WTC11 (cell line): ENCODE results near the gene PRICKLE1. TPM values are rescaled to one million over a fixed set of nuclear protein-coding genes. Genes with fewer than 3 reads are reported as not detected.

Experiments used
- ATAC-seq: fragments of 200-7000 bp; cut with Tn5 transposase; 2 replicates; pipeline ENCODE4 v1.10.0; 2021; ENCODE audit warnings: mild to moderate bottlenecking, moderate library complexity
- CTCF ChIA-PET: fragments of 300-600 bp; sonication (Branson Sonifier 250); formaldehyde crosslinking; loops from one replicate; lab custom pipeline; 2021; ENCODE audit warnings: antibody characterized with exemption; lab: Charles Lee
- POLR2A ChIA-PET: fragments of 350-600 bp; sonication (Branson Sonifier 250); formaldehyde crosslinking; loops from one replicate; lab custom pipeline; 2021; ENCODE audit warnings: antibody characterized with exemption; lab: Charles Lee
- DNase-seq: peaks from one replicate; pipeline ENCODE4 v3.0.0; 2021; ENCODE audit warnings: low spot score
- H3K27ac Mint-ChIP-seq: 2 replicates; pipeline ENCODE4 v1.8.0; 2021; ENCODE audit warnings: mixed read lengths
- H3K27me3 Mint-ChIP-seq: 2 replicates; pipeline ENCODE4 v1.8.0; 2021; ENCODE audit warnings: low read depth, mild to moderate bottlenecking, moderate library complexity, mixed read lengths
- H3K36me3 Mint-ChIP-seq: 2 replicates; pipeline ENCODE4 v1.8.0; 2021; ENCODE audit warnings: mixed read lengths
- H3K4me1 Mint-ChIP-seq: 2 replicates; pipeline ENCODE4 v1.8.0; 2022; ENCODE audit warnings: mixed read lengths
- H3K4me3 Mint-ChIP-seq: 2 replicates; pipeline ENCODE4 v1.8.0; 2021; ENCODE audit warnings: mild to moderate bottlenecking, moderate library complexity, mixed read lengths
- H3K9me3 Mint-ChIP-seq: 2 replicates; pipeline ENCODE4 v1.8.0; 2021; ENCODE audit warnings: mixed read lengths
- CREB1 ChIP-seq: sonication (generic); formaldehyde crosslinking; IDR thresholded peaks from 2 replicates; pipeline ENCODE4 v1.8.0; 2023; ENCODE audit warnings: mild to moderate bottlenecking, missing genetic modification reagents
- ETV6 ChIP-seq: sonication (generic); formaldehyde crosslinking; IDR thresholded peaks from 2 replicates; pipeline ENCODE4 v1.8.1; 2022; ENCODE audit warnings: mild to moderate bottlenecking, missing genetic modification reagents
- GABPB1 ChIP-seq: sonication (generic); formaldehyde crosslinking; IDR thresholded peaks from 2 replicates; pipeline ENCODE4 v1.8.1; 2023; ENCODE audit warnings: mild to moderate bottlenecking, missing genetic modification reagents
- JAZF1 ChIP-seq: fragments of 250-450 bp; sonication (Bioruptor Pico); IDR thresholded peaks from 2 replicates; pipeline ENCODE4 v1.9.0; 2021; ENCODE audit warnings: moderate library complexity, mild to moderate bottlenecking, inconsistent platforms
- NR1H2 ChIP-seq: sonication (generic); formaldehyde crosslinking; IDR thresholded peaks from 2 replicates; pipeline ENCODE4 v1.9.0; 2021; ENCODE audit warnings: mild to moderate bottlenecking, moderate library complexity, missing genetic modification reagents
- NR2C2 ChIP-seq: sonication (generic); formaldehyde crosslinking; IDR thresholded peaks from 2 replicates; pipeline ENCODE4 v1.8.0; 2022; ENCODE audit warnings: mild to moderate bottlenecking, missing genetic modification reagents
- SMAD4 ChIP-seq: sonication (generic); formaldehyde crosslinking; IDR thresholded peaks from 2 replicates; pipeline ENCODE4 v1.8.0; 2022; ENCODE audit warnings: mild to moderate bottlenecking, missing genetic modification reagents
- SOX15 ChIP-seq: fragments of 250-450 bp; sonication (Bioruptor Pico); IDR thresholded peaks from 2 replicates; pipeline ENCODE4 v1.9.0; 2021; ENCODE audit warnings: mild to moderate bottlenecking
- TCF7 ChIP-seq: sonication (generic); formaldehyde crosslinking; IDR thresholded peaks from 2 replicates; pipeline ENCODE4 v1.8.0; 2022; ENCODE audit warnings: mild to moderate bottlenecking, low read depth, missing genetic modification reagents, moderate library complexity
- total RNA-seq: library from RNA; stranded (reverse); gene quantifications from 3 replicates; pipeline ENCODE4 v1.2.3, GENCODE V29; 2021
- TF ChIP-seq, protein P1 (sequence below): fragments of 250-450 bp; sonication (Bioruptor Pico); IDR thresholded peaks from 2 replicates; pipeline ENCODE4 v1.8.0; 2021; ENCODE audit warnings: mild to moderate bottlenecking
- TF ChIP-seq, protein P2 (sequence below): sonication (generic); formaldehyde crosslinking; IDR thresholded peaks from 2 replicates; pipeline ENCODE4 v1.8.1; 2023; ENCODE audit warnings: mild to moderate bottlenecking, moderate library complexity, missing genetic modification reagents
- TF ChIP-seq, protein P3 (sequence below): sonication (generic); formaldehyde crosslinking; IDR thresholded peaks from 2 replicates; pipeline ENCODE4 v1.8.1; 2022; ENCODE audit warnings: mild to moderate bottlenecking, missing genetic modification reagents, moderate library complexity, borderline replicate concordance
- TF ChIP-seq, protein P4 (sequence below): sonication (generic); formaldehyde crosslinking; IDR thresholded peaks from 2 replicates; pipeline ENCODE4 v1.8.0; 2023; ENCODE audit warnings: missing genetic modification reagents
- TF ChIP-seq, protein P5 (sequence below): fragments of 250-450 bp; sonication (Bioruptor Pico); IDR thresholded peaks from 2 replicates; pipeline ENCODE4 v1.9.0; 2021; ENCODE audit warnings: mild to moderate bottlenecking, borderline replicate concordance
- TF ChIP-seq, protein P6 (sequence below): sonication (generic); formaldehyde crosslinking; IDR thresholded peaks from 2 replicates; pipeline ENCODE4 v1.8.1; 2022; ENCODE audit warnings: low read depth, missing genetic modification reagents, borderline replicate concordance
- TF ChIP-seq, protein P7 (sequence below): sonication (generic); formaldehyde crosslinking; IDR thresholded peaks from 2 replicates; pipeline ENCODE4 v1.8.0; 2023; ENCODE audit warnings: mild to moderate bottlenecking, missing genetic modification reagents
- TF ChIP-seq, protein P8 (sequence below): sonication (generic); formaldehyde crosslinking; IDR thresholded peaks from 2 replicates; pipeline ENCODE4 v1.8.1; 2023; ENCODE audit warnings: mild to moderate bottlenecking, missing genetic modification reagents

Gene PRICKLE1
- total RNA-seq, 1 experiment from 2014 or later, result 11.7 TPM

DNA sequence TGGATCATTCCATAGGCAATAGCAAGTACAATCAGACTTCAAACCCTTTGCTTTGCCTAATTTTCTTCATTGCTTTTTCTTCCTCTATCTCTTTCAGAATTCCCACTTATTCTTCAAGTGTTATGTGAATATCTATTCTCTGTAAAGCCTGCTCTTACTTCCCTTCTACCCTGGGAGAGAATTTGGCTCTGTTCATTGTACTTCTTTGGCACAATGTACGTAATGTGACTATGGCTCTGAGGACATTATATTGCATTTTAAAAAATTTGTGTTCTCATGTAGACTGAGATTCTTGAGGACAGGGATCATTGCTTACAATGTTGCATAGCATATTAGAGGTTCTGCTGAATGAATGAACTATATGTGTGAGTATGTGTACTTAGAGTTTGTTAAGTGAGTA lies 16.9 kb upstream of the PRICKLE1 start:
- Mint-ChIP-seq H3K27ac (no peak overlapping the region), H3K4me1 (peaks cover 27% of the 10 kb centered on the region), H3K4me3 (no peak overlapping the region), H3K27me3 (peaks cover 27% of the 10 kb centered on the region), H3K9me3 (peaks cover 3% of the 10 kb centered on the region; the same call in 1 of the 2 replicates), H3K36me3 (0 out of 2 replicates have a peak, but pooled peaks cover 2% of the 10 kb centered on the region)
- TF ChIP-seq GABPB1 (CRISPR knock-in tag), result no peak
- TF ChIP-seq ETV6 (CRISPR knock-in tag), result no peak
- no peak for TF ChIP-seq JAZF1 (CRISPR knock-in tag)
- TF ChIP-seq, protein P1, sequence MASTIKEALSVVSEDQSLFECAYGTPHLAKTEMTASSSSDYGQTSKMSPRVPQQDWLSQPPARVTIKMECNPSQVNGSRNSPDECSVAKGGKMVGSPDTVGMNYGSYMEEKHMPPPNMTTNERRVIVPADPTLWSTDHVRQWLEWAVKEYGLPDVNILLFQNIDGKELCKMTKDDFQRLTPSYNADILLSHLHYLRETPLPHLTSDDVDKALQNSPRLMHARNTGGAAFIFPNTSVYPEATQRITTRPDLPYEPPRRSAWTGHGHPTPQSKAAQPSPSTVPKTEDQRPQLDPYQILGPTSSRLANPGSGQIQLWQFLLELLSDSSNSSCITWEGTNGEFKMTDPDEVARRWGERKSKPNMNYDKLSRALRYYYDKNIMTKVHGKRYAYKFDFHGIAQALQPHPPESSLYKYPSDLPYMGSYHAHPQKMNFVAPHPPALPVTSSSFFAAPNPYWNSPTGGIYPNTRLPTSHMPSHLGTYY, result no peak
- TF ChIP-seq, protein P2, sequence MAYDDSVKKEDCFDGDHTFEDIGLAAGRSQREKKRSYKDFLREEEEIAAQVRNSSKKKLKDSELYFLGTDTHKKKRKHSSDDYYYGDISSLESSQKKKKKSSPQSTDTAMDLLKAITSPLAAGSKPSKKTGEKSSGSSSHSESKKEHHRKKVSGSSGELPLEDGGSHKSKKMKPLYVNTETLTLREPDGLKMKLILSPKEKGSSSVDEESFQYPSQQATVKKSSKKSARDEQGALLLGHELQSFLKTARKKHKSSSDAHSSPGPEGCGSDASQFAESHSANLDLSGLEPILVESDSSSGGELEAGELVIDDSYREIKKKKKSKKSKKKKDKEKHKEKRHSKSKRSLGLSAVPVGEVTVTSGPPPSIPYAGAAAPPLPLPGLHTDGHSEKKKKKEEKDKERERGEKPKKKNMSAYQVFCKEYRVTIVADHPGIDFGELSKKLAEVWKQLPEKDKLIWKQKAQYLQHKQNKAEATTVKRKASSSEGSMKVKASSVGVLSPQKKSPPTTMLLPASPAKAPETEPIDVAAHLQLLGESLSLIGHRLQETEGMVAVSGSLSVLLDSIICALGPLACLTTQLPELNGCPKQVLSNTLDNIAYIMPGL (CRISPR knock-in tag), result no peak
- TF ChIP-seq, protein P3, sequence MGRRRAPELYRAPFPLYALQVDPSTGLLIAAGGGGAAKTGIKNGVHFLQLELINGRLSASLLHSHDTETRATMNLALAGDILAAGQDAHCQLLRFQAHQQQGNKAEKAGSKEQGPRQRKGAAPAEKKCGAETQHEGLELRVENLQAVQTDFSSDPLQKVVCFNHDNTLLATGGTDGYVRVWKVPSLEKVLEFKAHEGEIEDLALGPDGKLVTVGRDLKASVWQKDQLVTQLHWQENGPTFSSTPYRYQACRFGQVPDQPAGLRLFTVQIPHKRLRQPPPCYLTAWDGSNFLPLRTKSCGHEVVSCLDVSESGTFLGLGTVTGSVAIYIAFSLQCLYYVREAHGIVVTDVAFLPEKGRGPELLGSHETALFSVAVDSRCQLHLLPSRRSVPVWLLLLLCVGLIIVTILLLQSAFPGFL (CRISPR knock-in tag), result no peak
- TF ChIP-seq, protein P4, sequence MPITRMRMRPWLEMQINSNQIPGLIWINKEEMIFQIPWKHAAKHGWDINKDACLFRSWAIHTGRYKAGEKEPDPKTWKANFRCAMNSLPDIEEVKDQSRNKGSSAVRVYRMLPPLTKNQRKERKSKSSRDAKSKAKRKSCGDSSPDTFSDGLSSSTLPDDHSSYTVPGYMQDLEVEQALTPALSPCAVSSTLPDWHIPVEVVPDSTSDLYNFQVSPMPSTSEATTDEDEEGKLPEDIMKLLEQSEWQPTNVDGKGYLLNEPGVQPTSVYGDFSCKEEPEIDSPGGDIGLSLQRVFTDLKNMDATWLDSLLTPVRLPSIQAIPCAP (CRISPR knock-in tag), result no peak
- TF ChIP-seq, protein P5, sequence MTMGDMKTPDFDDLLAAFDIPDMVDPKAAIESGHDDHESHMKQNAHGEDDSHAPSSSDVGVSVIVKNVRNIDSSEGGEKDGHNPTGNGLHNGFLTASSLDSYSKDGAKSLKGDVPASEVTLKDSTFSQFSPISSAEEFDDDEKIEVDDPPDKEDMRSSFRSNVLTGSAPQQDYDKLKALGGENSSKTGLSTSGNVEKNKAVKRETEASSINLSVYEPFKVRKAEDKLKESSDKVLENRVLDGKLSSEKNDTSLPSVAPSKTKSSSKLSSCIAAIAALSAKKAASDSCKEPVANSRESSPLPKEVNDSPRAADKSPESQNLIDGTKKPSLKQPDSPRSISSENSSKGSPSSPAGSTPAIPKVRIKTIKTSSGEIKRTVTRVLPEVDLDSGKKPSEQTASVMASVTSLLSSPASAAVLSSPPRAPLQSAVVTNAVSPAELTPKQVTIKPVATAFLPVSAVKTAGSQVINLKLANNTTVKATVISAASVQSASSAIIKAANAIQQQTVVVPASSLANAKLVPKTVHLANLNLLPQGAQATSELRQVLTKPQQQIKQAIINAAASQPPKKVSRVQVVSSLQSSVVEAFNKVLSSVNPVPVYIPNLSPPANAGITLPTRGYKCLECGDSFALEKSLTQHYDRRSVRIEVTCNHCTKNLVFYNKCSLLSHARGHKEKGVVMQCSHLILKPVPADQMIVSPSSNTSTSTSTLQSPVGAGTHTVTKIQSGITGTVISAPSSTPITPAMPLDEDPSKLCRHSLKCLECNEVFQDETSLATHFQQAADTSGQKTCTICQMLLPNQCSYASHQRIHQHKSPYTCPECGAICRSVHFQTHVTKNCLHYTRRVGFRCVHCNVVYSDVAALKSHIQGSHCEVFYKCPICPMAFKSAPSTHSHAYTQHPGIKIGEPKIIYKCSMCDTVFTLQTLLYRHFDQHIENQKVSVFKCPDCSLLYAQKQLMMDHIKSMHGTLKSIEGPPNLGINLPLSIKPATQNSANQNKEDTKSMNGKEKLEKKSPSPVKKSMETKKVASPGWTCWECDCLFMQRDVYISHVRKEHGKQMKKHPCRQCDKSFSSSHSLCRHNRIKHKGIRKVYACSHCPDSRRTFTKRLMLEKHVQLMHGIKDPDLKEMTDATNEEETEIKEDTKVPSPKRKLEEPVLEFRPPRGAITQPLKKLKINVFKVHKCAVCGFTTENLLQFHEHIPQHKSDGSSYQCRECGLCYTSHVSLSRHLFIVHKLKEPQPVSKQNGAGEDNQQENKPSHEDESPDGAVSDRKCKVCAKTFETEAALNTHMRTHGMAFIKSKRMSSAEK (CRISPR knock-in tag), result no peak
- TF ChIP-seq NR1H2 (CRISPR knock-in tag), result no peak
- TF ChIP-seq, protein P6, sequence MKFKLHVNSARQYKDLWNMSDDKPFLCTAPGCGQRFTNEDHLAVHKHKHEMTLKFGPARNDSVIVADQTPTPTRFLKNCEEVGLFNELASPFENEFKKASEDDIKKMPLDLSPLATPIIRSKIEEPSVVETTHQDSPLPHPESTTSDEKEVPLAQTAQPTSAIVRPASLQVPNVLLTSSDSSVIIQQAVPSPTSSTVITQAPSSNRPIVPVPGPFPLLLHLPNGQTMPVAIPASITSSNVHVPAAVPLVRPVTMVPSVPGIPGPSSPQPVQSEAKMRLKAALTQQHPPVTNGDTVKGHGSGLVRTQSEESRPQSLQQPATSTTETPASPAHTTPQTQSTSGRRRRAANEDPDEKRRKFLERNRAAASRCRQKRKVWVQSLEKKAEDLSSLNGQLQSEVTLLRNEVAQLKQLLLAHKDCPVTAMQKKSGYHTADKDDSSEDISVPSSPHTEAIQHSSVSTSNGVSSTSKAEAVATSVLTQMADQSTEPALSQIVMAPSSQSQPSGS, result no peak
- POLR2A ChIA-PET, result no interaction called here
- ATAC-seq (no peak), DNase-seq (no peak)
- CTCF ChIA-PET, result no interaction called here

DNA sequence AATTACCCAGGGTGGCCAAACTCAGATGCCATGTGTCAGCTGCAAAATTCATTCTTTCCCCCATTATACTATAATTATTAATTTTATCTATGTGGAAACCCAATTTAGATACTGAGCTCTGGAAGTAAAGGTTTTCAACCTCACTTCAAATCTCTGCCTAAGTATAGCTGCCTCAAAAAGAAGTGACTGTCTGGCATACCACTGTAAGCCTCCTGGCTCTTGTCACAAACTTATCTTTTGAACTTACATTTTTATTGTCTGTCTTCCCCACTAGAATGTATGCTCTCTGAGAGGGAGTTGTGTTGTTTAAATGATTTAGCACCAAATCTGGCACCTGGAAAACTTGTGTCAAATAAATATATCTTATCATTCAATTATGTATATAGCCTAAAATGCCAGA lies 16.1 kb upstream of the PRICKLE1 start:
- Mint-ChIP-seq H3K36me3 (no peaks in the 10 kb centered on the region), H3K4me1 (peaks cover 27% of the 10 kb centered on the region), H3K4me3 (no peak overlapping the region), H3K27ac (no peak overlapping the region), H3K9me3 (no peaks in the 10 kb centered on the region), H3K27me3 (peaks cover 33% of the 10 kb centered on the region)
- ATAC-seq (no peak), DNase-seq (no peak)
- ChIA-PET POLR2A (no interaction called here), CTCF (no interaction called here)
- TF ChIP-seq SMAD4 (CRISPR knock-in tag) (no peak), NR2C2 (CRISPR knock-in tag) (no peak), CREB1 (CRISPR knock-in tag) (no peak), SOX15 (CRISPR knock-in tag) (no peak), TCF7 (CRISPR knock-in tag) (no peak), NR1H2 (CRISPR knock-in tag) (no peak)
- TF ChIP-seq, protein P7, sequence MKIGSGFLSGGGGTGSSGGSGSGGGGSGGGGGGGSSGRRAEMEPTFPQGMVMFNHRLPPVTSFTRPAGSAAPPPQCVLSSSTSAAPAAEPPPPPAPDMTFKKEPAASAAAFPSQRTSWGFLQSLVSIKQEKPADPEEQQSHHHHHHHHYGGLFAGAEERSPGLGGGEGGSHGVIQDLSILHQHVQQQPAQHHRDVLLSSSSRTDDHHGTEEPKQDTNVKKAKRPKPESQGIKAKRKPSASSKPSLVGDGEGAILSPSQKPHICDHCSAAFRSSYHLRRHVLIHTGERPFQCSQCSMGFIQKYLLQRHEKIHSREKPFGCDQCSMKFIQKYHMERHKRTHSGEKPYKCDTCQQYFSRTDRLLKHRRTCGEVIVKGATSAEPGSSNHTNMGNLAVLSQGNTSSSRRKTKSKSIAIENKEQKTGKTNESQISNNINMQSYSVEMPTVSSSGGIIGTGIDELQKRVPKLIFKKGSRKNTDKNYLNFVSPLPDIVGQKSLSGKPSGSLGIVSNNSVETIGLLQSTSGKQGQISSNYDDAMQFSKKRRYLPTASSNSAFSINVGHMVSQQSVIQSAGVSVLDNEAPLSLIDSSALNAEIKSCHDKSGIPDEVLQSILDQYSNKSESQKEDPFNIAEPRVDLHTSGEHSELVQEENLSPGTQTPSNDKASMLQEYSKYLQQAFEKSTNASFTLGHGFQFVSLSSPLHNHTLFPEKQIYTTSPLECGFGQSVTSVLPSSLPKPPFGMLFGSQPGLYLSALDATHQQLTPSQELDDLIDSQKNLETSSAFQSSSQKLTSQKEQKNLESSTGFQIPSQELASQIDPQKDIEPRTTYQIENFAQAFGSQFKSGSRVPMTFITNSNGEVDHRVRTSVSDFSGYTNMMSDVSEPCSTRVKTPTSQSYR (CRISPR knock-in tag), result no peak
- TF ChIP-seq, protein P8, sequence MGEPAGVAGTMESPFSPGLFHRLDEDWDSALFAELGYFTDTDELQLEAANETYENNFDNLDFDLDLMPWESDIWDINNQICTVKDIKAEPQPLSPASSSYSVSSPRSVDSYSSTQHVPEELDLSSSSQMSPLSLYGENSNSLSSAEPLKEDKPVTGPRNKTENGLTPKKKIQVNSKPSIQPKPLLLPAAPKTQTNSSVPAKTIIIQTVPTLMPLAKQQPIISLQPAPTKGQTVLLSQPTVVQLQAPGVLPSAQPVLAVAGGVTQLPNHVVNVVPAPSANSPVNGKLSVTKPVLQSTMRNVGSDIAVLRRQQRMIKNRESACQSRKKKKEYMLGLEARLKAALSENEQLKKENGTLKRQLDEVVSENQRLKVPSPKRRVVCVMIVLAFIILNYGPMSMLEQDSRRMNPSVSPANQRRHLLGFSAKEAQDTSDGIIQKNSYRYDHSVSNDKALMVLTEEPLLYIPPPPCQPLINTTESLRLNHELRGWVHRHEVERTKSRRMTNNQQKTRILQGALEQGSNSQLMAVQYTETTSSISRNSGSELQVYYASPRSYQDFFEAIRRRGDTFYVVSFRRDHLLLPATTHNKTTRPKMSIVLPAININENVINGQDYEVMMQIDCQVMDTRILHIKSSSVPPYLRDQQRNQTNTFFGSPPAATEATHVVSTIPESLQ, result no peak
